Measurements from ENCODE around the gene RPP25. TPM values are rescaled to one million over a fixed set of nuclear protein-coding genes. Genes with fewer than 3 reads are reported as not detected.
A peak's percentile ranks its signal among the peaks of the same experiment; 100 is the strongest.

Gene RPP25
- total RNA-seq, 1 experiment from 2014 or later = 22.5 TPM

GRCh38 chr15:74989527-74989926, 33.0 kb upstream of the RPP25 start:
- Histone ChIP-seq H3K9me3 (ENCODE audit: low read depth, low read length, poor library complexity, severe bottlenecking) (no peaks in the 10 kb centered on the region), H3K4me3 (ENCODE audit: low read depth, low read length, poor library complexity, severe bottlenecking) (no peak overlapping the region), H3K27me3 (replicated peaks; ENCODE audit: insufficient read depth, low read depth, low read length, poor library complexity) (peaks cover 5% of the 10 kb centered on the region), H3K4me1 (ENCODE audit: insufficient read depth, low read length, poor library complexity, severe bottlenecking) (no peaks in the 10 kb centered on the region), H3K27ac (ENCODE audit: low read depth, low read length, poor library complexity, severe bottlenecking) (no peak overlapping the region), H3K36me3 (ENCODE audit: insufficient read depth, low read length, poor library complexity, severe bottlenecking) (no peaks in the 10 kb centered on the region)
- intact Hi-C loops (cut with micrococcal nuclease; ENCODE audit: unreplicated experiment) = no loop called here
- ChIA-PET POLR2A (ENCODE audit: low non-redundant PET) (no interaction called here), CTCF (no interaction called here)
- TF ChIP-seq EZH2 (IDR thresholded peaks at IDR 0.05; ENCODE audit: borderline replicate concordance, low read depth, low read length, poor library complexity, severe bottlenecking) = no peak
- TF ChIP-seq, protein P1, sequence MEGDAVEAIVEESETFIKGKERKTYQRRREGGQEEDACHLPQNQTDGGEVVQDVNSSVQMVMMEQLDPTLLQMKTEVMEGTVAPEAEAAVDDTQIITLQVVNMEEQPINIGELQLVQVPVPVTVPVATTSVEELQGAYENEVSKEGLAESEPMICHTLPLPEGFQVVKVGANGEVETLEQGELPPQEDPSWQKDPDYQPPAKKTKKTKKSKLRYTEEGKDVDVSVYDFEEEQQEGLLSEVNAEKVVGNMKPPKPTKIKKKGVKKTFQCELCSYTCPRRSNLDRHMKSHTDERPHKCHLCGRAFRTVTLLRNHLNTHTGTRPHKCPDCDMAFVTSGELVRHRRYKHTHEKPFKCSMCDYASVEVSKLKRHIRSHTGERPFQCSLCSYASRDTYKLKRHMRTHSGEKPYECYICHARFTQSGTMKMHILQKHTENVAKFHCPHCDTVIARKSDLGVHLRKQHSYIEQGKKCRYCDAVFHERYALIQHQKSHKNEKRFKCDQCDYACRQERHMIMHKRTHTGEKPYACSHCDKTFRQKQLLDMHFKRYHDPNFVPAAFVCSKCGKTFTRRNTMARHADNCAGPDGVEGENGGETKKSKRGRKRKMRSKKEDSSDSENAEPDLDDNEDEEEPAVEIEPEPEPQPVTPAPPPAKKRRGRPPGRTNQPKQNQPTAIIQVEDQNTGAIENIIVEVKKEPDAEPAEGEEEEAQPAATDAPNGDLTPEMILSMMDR (conservative IDR thresholded peaks at IDR 0.05; ENCODE audit: low read depth, low read length) = no peak
- no peak for DNase-seq (ENCODE audit: low spot score)
- BruUV-seq (replicated peaks) = no TSS peak

DNA sequence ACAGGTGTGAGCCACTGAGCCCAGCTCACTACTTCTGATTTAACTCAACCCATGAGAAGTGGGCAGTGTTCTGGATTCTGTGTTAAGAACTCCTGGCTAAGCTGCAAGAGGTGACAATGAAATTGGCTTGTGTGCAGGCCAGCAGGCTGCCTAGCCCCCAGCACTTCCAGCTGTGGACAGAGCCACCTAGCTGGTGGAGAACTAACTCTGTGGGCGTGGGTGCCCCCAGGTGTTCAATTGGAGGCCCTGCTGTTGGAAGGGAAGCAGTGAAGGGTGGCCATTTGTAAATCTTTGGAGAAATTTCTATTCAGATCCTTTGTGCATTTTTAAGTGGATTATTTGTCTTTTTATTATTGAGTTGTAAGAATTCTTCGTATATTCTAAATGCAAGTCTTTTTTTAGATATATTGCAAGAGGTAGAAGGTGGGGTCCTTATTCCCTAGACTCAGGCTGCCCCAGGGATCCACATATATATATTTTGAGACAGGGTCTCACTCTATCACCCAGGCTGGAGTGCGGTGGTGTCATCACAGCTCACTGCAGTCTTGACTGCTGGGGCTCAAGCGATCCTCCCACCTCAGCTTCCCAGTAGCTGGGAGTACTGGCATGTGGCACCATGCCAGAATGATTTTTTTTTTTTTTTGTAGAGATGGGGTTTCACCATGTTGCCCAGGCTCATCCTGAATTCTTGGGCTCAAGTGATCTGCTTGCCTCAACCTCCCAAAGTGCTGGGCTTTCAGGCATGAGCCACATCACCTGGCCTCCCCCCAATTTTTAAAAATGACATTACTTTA, 31.6 kb upstream of the RPP25 start:
- Histone ChIP-seq H3K4me1 (ENCODE audit: insufficient read depth, low read length, poor library complexity, severe bottlenecking) (no peaks in the 10 kb centered on the region), H3K9me3 (ENCODE audit: low read depth, low read length, poor library complexity, severe bottlenecking) (no peaks in the 10 kb centered on the region), H3K27me3 (replicated peaks; ENCODE audit: insufficient read depth, low read depth, low read length, poor library complexity) (peaks cover 5% of the 10 kb centered on the region), H3K27ac (ENCODE audit: low read depth, low read length, poor library complexity, severe bottlenecking) (no peak overlapping the region), H3K36me3 (ENCODE audit: insufficient read depth, low read length, poor library complexity, severe bottlenecking) (no peaks in the 10 kb centered on the region), H3K4me3 (ENCODE audit: low read depth, low read length, poor library complexity, severe bottlenecking) (no peak overlapping the region)
- intact Hi-C loops (cut with micrococcal nuclease; ENCODE audit: unreplicated experiment) = no loop called here
- no peak for TF ChIP-seq EZH2 (IDR thresholded peaks at IDR 0.05; ENCODE audit: borderline replicate concordance, low read depth, low read length, poor library complexity, severe bottlenecking)
- TF ChIP-seq, protein P1 (conservative IDR thresholded peaks at IDR 0.05; ENCODE audit: low read depth, low read length) = peak; percentile 61
- ChIA-PET CTCF (no interaction called here), POLR2A (ENCODE audit: low non-redundant PET) (no interaction called here)
- no TSS peak for BruUV-seq (replicated peaks)
- DNase-seq (ENCODE audit: low spot score) = peak; percentile 51

DNA sequence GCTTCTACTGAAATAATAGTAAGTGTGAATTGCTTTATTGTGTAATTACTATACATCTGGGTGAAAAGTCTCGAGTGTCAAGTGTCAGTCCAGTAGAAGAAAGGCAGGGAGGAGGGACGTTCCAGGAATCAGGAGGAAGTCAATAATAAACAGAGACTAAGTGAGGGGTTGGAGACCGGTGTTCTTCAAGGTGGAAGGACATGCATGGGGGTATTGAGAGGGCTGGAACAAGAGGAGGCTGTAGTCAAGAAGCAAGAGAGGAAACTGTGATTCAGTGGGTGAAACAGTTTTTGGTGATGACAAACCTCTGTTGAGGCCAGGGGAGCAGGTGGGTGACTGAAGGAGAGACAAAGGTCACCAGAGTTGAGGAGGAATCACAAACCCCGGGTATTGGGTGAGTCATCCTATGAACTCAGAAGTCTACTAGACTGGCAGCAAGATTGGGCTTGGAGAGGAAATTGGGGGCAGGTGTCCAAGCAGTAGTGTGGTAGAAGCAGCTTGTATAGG, 27.2 kb upstream of the RPP25 start:
- BruUV-seq (replicated peaks) = no TSS peak

More for the DNA sequence above, 27.2 kb upstream of the RPP25 start:
- intact Hi-C loops (cut with micrococcal nuclease; ENCODE audit: unreplicated experiment) = no loop called here
- no peaks in the 10 kb centered on the region for H3K4me1 ChIP-seq (ENCODE audit: insufficient read depth, low read length, poor library complexity, severe bottlenecking)
- ChIA-PET CTCF (no interaction called here), POLR2A (ENCODE audit: low non-redundant PET) (no interaction called here)
- DNase-seq (ENCODE audit: low spot score) = no peak
- no peaks in the 10 kb centered on the region for H3K9me3 ChIP-seq (ENCODE audit: low read depth, low read length, poor library complexity, severe bottlenecking)
- H3K4me3 ChIP-seq (ENCODE audit: low read depth, low read length, poor library complexity, severe bottlenecking) = no peak overlapping the region
- no peak overlapping the region for H3K27ac ChIP-seq (ENCODE audit: low read depth, low read length, poor library complexity, severe bottlenecking)
- TF ChIP-seq, protein P1 (conservative IDR thresholded peaks at IDR 0.05; ENCODE audit: low read depth, low read length) = no peak
- no peak for TF ChIP-seq EZH2 (IDR thresholded peaks at IDR 0.05; ENCODE audit: borderline replicate concordance, low read depth, low read length, poor library complexity, severe bottlenecking)
- no peaks in the 10 kb centered on the region for H3K36me3 ChIP-seq (ENCODE audit: insufficient read depth, low read length, poor library complexity, severe bottlenecking)
- no peaks in the 10 kb centered on the region for H3K27me3 ChIP-seq (replicated peaks; ENCODE audit: insufficient read depth, low read depth, low read length, poor library complexity)

Measured in A673 (cell line).